ENCODE data around the gene HAPSTR1.
A peak's percentile ranks its signal among the peaks of the same experiment; 100 is the strongest.
"Not testable (repeated sequence)": the region's sequence is repeated elsewhere in the genome, so short reads cannot be mapped to it uniquely, and the experiment has no call there.

The HAPSTR1 gene

GRCh38 chr16:9090960-9091866, at the start of gene HAPSTR1:
TSS of gene HAPSTR1 (plus strand) at chr16:9091644. CDS start at chr16:9092045, 401 bp downstream.
- peak; percentile 99 for DNase-seq

GRCh38 chr16:9042533-9042932, 48.9 kb upstream of the HAPSTR1 start:
- DNase-seq = no peak

GRCh38 chr16:9042964-9043680, 48.3 kb upstream of the HAPSTR1 start:
- DNase-seq = no peak

- not testable (repeated sequence) for DNase-seq
These were observed 45.9 kb upstream of the HAPSTR1 start for GRCh38 chr16:9045562-9045961.

GRCh38 chr16:9046667-9047055, 44.8 kb upstream of the HAPSTR1 start:
- no peak for DNase-seq

GRCh38 chr16:9047689-9048301, 43.6 kb upstream of the HAPSTR1 start:
- DNase-seq = no peak

GRCh38 chr16:9048302-9048700, 43.1 kb upstream of the HAPSTR1 start:
- DNase-seq = no peak

GRCh38 chr16:9049241-9049640, 42.2 kb upstream of the HAPSTR1 start:
- no peak for DNase-seq

- DNase-seq = no peak
These were observed 41.2 kb upstream of the HAPSTR1 start for GRCh38 chr16:9050102-9050830.

- peak; percentile 5 for DNase-seq
These were observed 38.3 kb upstream of the HAPSTR1 start for GRCh38 chr16:9053006-9053601.

GRCh38 chr16:9054460-9054859, 37.0 kb upstream of the HAPSTR1 start:
- DNase-seq = no peak

GRCh38 chr16:9055115-9055514, 36.3 kb upstream of the HAPSTR1 start:
- no peak for DNase-seq

- DNase-seq = no peak
These were observed 35.8 kb upstream of the HAPSTR1 start for GRCh38 chr16:9055661-9056060.

GRCh38 chr16:9056061-9056460, 35.4 kb upstream of the HAPSTR1 start:
- DNase-seq = no peak

GRCh38 chr16:9058211-9058610, 33.2 kb upstream of the HAPSTR1 start:
- DNase-seq = no peak

- DNase-seq = no peak
These were observed 31.2 kb upstream of the HAPSTR1 start for GRCh38 chr16:9060225-9060624.

GRCh38 chr16:9061358-9061813, 30.1 kb upstream of the HAPSTR1 start:
- DNase-seq = no peak

GRCh38 chr16:9062301-9062700, 29.1 kb upstream of the HAPSTR1 start:
- no peak for DNase-seq

- DNase-seq = no peak
These were observed 26.4 kb upstream of the HAPSTR1 start for GRCh38 chr16:9065077-9065476.

- no peak for DNase-seq
These were observed 22.6 kb upstream of the HAPSTR1 start for GRCh38 chr16:9068886-9069285.

- DNase-seq = no peak
These were observed 21.2 kb upstream of the HAPSTR1 start for GRCh38 chr16:9070254-9070653.

- DNase-seq = no peak
These were observed 20.1 kb upstream of the HAPSTR1 start for GRCh38 chr16:9071377-9071776.
